B cell (primary cell): ENCODE measurements around the gene CACYBP.

Source experiments
- CTCF ChIP-seq: fragments of 200-600 bp; IDR thresholded peaks from one replicate; pipeline ENCODE4 v1.8.0; 2022; ENCODE audit warnings: antibody characterized with exemption, mild to moderate bottlenecking
- EZH2 ChIP-seq: IDR thresholded peaks from 2 replicates; pipeline ENCODE4 v1.6.1; 2012; ENCODE audit warnings: borderline replicate concordance, low read depth, mild to moderate bottlenecking, moderate library complexity, low read length; ENCODE audit not compliant: insufficient read depth, poor library complexity, severe bottlenecking

- TF ChIP-seq CTCF, result no peak
- TF ChIP-seq EZH2, result no peak
Measured at GRCh38 chr1:174963529-174964125, 36.1 kb upstream of the CACYBP start.
